SK-N-SH (cell line): ENCODE measurements around the gene DIAPH2. TPM values are rescaled to one million over a fixed set of nuclear protein-coding genes. Genes with fewer than 3 reads are reported as not detected.

Source experiments
- CTCF ChIA-PET: fragments of 300-600, 350-600 bp; formaldehyde crosslinking; extraction: SDS; loops from one replicate; lab custom pipeline; 2021; lab: Yijun Ruan, JAX
- POLR2A ChIA-PET: fragments of 350-600 bp; sonication (Branson Sonifier 250); formaldehyde crosslinking; extraction: SDS; loops from one replicate; lab custom pipeline; 2020; ENCODE audit warnings: antibody characterized with exemption, inconsistent platforms; lab: Yijun Ruan, JAX
- DNase-seq: peaks from one replicate; pipeline ENCODE4 v3.0.0; 2012
- H2AFZ ChIP-seq: fragments of 200-600 bp; sonication (generic); 2 replicates; pipeline ENCODE4 v1.8.1; 2016; ENCODE audit warnings: antibody characterized with exemption, mild to moderate bottlenecking, low read depth
- H3F3A ChIP-seq: fragments of 200-600 bp; sonication (generic); replicated peaks from 2 replicates; pipeline ENCODE3; 2016; ENCODE audit warnings: antibody characterized with exemption, mild to moderate bottlenecking; ENCODE audit not compliant: insufficient read depth
- H3K27ac ChIP-seq, 2 experiments: fragments of 200-500 bp in 1 of 2; fragments of 200-600 bp in 1 of 2; sonication (Bioruptor generic) in 1 of 2; sonication (generic), shearing (Covaris generic) in 1 of 2; 2 replicates each; pipeline versions ENCODE4 v1.5.1 to v1.6.1; 2014 to 2016; ENCODE audit warnings: low read depth in 2 of 2, inconsistent platforms in 1 of 2, low read length in 1 of 2, mild to moderate bottlenecking in 1 of 2, mixed read lengths in 1 of 2
- H3K27me3 ChIP-seq: fragments of 200-600 bp; sonication (generic), shearing (Covaris generic); 2 replicates; pipeline ENCODE4 v1.6.1; 2016; ENCODE audit warnings: mixed run types; ENCODE audit not compliant: insufficient read depth
- H3K36me3 ChIP-seq, 2 experiments: fragments of 200-500 bp in 1 of 2; fragments of 200-600 bp in 1 of 2; sonication (Bioruptor generic) in 1 of 2; sonication (generic) in 1 of 2; replicated peaks in 1 of 2; 2 replicates each; pipeline versions ENCODE3 to v1.5.1; 2014 to 2016; ENCODE audit warnings: low read length in 1 of 2, mild to moderate bottlenecking in 1 of 2; ENCODE audit not compliant: insufficient read depth in 2 of 2, control insufficient read depth in 1 of 2
- H3K4me1 ChIP-seq, 2 experiments: fragments of 200-500 bp in 1 of 2; fragments of 200-600 bp in 1 of 2; sonication (Bioruptor generic) in 1 of 2; sonication (generic), shearing (Covaris generic) in 1 of 2; 2 replicates each; pipeline versions ENCODE4 v1.5.1 to v1.6.1; 2014 to 2016; ENCODE audit warnings: low read depth in 1 of 2, low read length in 1 of 2, mixed run types in 1 of 2; ENCODE audit not compliant: insufficient read depth in 2 of 2, control insufficient read depth in 1 of 2
- H3K4me2 ChIP-seq: fragments of 200-600 bp; sonication (generic), shearing (Covaris generic); 2 replicates; pipeline ENCODE4 v1.6.1; 2017; ENCODE audit warnings: mixed run types
- H3K4me3 ChIP-seq, 2 experiments: fragments of 200-500 bp in 1 of 2; fragments of 200-600 bp in 1 of 2; sonication (Bioruptor generic) in 1 of 2; sonication (generic), shearing (Covaris generic) in 1 of 2; 2 replicates each; pipeline versions ENCODE4 v1.5.1 to v1.8.1; 2014 to 2016; ENCODE audit warnings: low read depth in 2 of 2, inconsistent platforms in 1 of 2, low read length in 1 of 2, mild to moderate bottlenecking in 1 of 2, mixed read lengths in 1 of 2, moderate library complexity in 1 of 2
- H3K79me2 ChIP-seq: fragments of 200-600 bp; sonication (generic); 2 replicates; pipeline ENCODE4 v1.8.1; 2017; ENCODE audit warnings: mild to moderate bottlenecking; ENCODE audit not compliant: insufficient read depth
- H3K9ac ChIP-seq: fragments of 200-600 bp; sonication (generic); 2 replicates; pipeline ENCODE4 v1.6.1; 2017; ENCODE audit warnings: mixed run types
- H3K9me2 ChIP-seq: fragments of 200-600 bp; sonication (generic); 2 replicates; pipeline ENCODE4 v1.6.1; 2017; ENCODE audit warnings: mixed run types
- H3K9me3 ChIP-seq: fragments of 200-600 bp; sonication (generic); 2 replicates; pipeline ENCODE4 v1.6.1; 2017; ENCODE audit warnings: mixed run types, mild to moderate bottlenecking, moderate library complexity
- H4K20me1 ChIP-seq: fragments of 200-600 bp; sonication (generic); 2 replicates; pipeline ENCODE4 v1.6.1; 2017; ENCODE audit warnings: mild to moderate bottlenecking, mixed run types; ENCODE audit not compliant: insufficient read depth
- CHD2 ChIP-seq: fragments of 150-350 bp; IDR thresholded peaks from 2 replicates; pipeline ENCODE4 v1.6.1; 2018; ENCODE audit warnings: low read length; ENCODE audit not compliant: partially characterized antibody
- ELF1 ChIP-seq: IDR thresholded peaks from 2 replicates; pipeline ENCODE4 v1.4.0; 2012
- EP300 ChIP-seq, 2 experiments: IDR thresholded peaks; 2 replicates each; pipeline versions ENCODE4 v1.4.0 to v1.6.1; 2012; ENCODE audit warnings: borderline replicate concordance in 1 of 2, low read depth in 1 of 2, low read length in 1 of 2
- EZH2phosphoT487 ChIP-seq: fragments of 200-600 bp; sonication (generic); IDR thresholded peaks from 2 replicates; pipeline ENCODE4 v1.6.1; 2017; ENCODE audit warnings: low read depth, mixed run types, mild to moderate bottlenecking, antibody characterized with exemption, moderate library complexity, borderline replicate concordance
- FOXJ3 ChIP-seq: sonication (generic); formaldehyde crosslinking; IDR thresholded peaks from 2 replicates; pipeline ENCODE4 v1.5.1; 2020; ENCODE audit warnings: mild to moderate bottlenecking, missing genetic modification reagents
- GATA2 ChIP-seq: sonication (generic); formaldehyde crosslinking; IDR thresholded peaks from 2 replicates; pipeline ENCODE4 v1.5.0; 2020; ENCODE audit warnings: mild to moderate bottlenecking, missing genetic modification reagents
- IRF3 ChIP-seq: fragments of 150-350 bp; IDR thresholded peaks from 2 replicates; pipeline ENCODE4 v1.6.1; 2016; ENCODE audit warnings: mild to moderate bottlenecking, low read depth, low read length
- MEF2A ChIP-seq: IDR thresholded peaks from 2 replicates; pipeline ENCODE4 v1.4.0; 2012; ENCODE audit warnings: low read depth, borderline replicate concordance
- MXI1 ChIP-seq: IDR thresholded peaks from 2 replicates; pipeline ENCODE4 v1.6.1; 2012; ENCODE audit warnings: mild to moderate bottlenecking, low read depth, low read length, improper control_type of control experiment
- PBX3 ChIP-seq: IDR thresholded peaks from 2 replicates; pipeline ENCODE4; 2012
- RAD21 ChIP-seq: IDR thresholded peaks from 2 replicates; pipeline ENCODE4 v1.6.1; 2012; ENCODE audit warnings: mild to moderate bottlenecking, low read length
- REST ChIP-seq: IDR thresholded peaks from 2 replicates; pipeline ENCODE4 v1.6.1; 2012; ENCODE audit warnings: mild to moderate bottlenecking, low read depth, low read length, moderate library complexity
- RFX5 ChIP-seq: IDR thresholded peaks from 2 replicates; pipeline ENCODE4 v1.6.1; 2012; ENCODE audit warnings: mild to moderate bottlenecking, improper control_type of control experiment, low read length
- SIN3A ChIP-seq: IDR thresholded peaks from 2 replicates; pipeline ENCODE4 v1.6.1; 2012; ENCODE audit warnings: low read depth, mild to moderate bottlenecking, low read length, moderate library complexity, borderline replicate concordance
- SMC3 ChIP-seq: IDR thresholded peaks from 2 replicates; pipeline ENCODE4 v1.6.1; 2012; ENCODE audit warnings: low read depth, low read length, improper control_type of control experiment
- TCF12 ChIP-seq: IDR thresholded peaks from 2 replicates; pipeline ENCODE4 v1.4.0; 2012
- TEAD4 ChIP-seq: IDR thresholded peaks from 2 replicates; pipeline ENCODE4 v1.4.0; 2012; ENCODE audit warnings: mild to moderate bottlenecking, borderline replicate concordance; ENCODE audit not compliant: insufficient read depth
- YY1 ChIP-seq: IDR thresholded peaks from 2 replicates; pipeline ENCODE4 v1.4.0; 2012; ENCODE audit warnings: low read depth, mild to moderate bottlenecking
- ZBTB33 ChIP-seq: IDR thresholded peaks from 2 replicates; pipeline ENCODE4 v1.4.0; 2012; ENCODE audit warnings: low read depth, borderline replicate concordance
- polyA plus RNA-seq, 3 experiments: library from polyadenylated mRNA; depleted of rRNA; stranded (reverse); fragments of >200 nt; gene quantifications; 2 replicates each; pipeline ENCODE4 v1.2.3, GENCODE V29; 2012

Gene DIAPH2
- polyA plus RNA-seq, 1 of the 3 experiments (the other 2 are of a cell fraction) = 1.1 TPM

- no peak for DNase-seq
- ChIA-PET CTCF (no interaction called here), POLR2A (no interaction called here)
- no peaks in the 10 kb centered on the region for H3K9me2 ChIP-seq
- no peaks in the 10 kb centered on the region for H3K79me2 ChIP-seq
- TF ChIP-seq MXI1 (no peak), RFX5 (no peak), REST (no peak), EZH2phosphoT487 (no peak), MEF2A (no peak), FOXJ3 (CRISPR knock-in tag) (no peak), ELF1 (no peak), EP300 (IDR thresholded peaks at IDR 0.05; ENCODE audit: borderline replicate concordance in 1 of 2, low read depth in 1 of 2, low read length in 1 of 2) (no peak), TCF12 (no peak), TEAD4 (no peak), CHD2 (no peak), IRF3 (no peak), PBX3 (no peak), YY1 (no peak), SMC3 (no peak), ZBTB33 (no peak), SIN3A (no peak), GATA2 (CRISPR knock-in tag) (no peak), RAD21 (no peak)
- no peak overlapping the region for H3K27ac ChIP-seq
- no peaks in the 10 kb centered on the region for H4K20me1 ChIP-seq
- H3K4me2 ChIP-seq = no peak overlapping the region
- H2AFZ ChIP-seq = no peak overlapping the region
- H3K9me3 ChIP-seq = no peaks in the 10 kb centered on the region
- no peaks in the 10 kb centered on the region for H3K4me1 ChIP-seq
- H3F3A ChIP-seq = no peaks in the 10 kb centered on the region
- no peaks in the 10 kb centered on the region for H3K27me3 ChIP-seq
- H3K9ac ChIP-seq = no peak overlapping the region
- H3K4me3 ChIP-seq = no peak overlapping the region
- no peaks in the 10 kb centered on the region for H3K36me3 ChIP-seq
Measured at GRCh38 chrX:97387004-97387403, 702.4 kb downstream of the DIAPH2 start.
